ENCODE results near the gene OR7G3. TPM values are rescaled to one million over a fixed set of nuclear protein-coding genes. Genes with fewer than 3 reads are reported as not detected.

Gene OR7G3
- total and polyA plus RNA-seq, 2 experiments from 2014 or later, result not detected

GRCh38 chr19:9115307-9115813, 11.4 kb downstream of the OR7G3 start, which contains the start of gene OR7G1:
Gene OR7G1, minus strand, starts transcription at chr19:9115763. Its CDS starts 0 bp downstream, at chr19:9115763.
- no peak within 1 kb of the TSS for H3K27ac ChIP-seq
- no peaks in the 10 kb centered on the region for H3K27me3 ChIP-seq
- no peak within 1 kb of the TSS for H3K4me3 ChIP-seq
- 83% methylated on average over 2 of the region's 2 CpGs for WGBS (ENCODE audit: low lambda C conversion rate, missing lambda C conversion rate)
- H3K4me2 ChIP-seq, result no peak within 1 kb of the TSS
- H3K36me3 ChIP-seq (replicated peaks; ENCODE audit: insufficient read depth, low read depth), result no peaks in the 10 kb centered on the region
- H3K4me1 ChIP-seq (ENCODE audit: insufficient read depth), result no peaks in the 10 kb centered on the region
- no peaks in the 10 kb centered on the region for H4K20me1 ChIP-seq (ENCODE audit: insufficient read depth, poor library complexity, severe bottlenecking)
- no peak for DNase-seq (ENCODE audit: low spot score)
- H3K79me2 ChIP-seq, result no peaks in the 10 kb centered on the region
- TF ChIP-seq EZH2phosphoT487 (IDR thresholded peaks at IDR 0.05; ENCODE audit: low read depth, severe bottlenecking, unreplicated experiment) (no peak), EZH2 (IDR thresholded peaks at IDR 0.05; ENCODE audit: borderline replicate concordance) (no peak), CTCF (IDR thresholded peaks at IDR 0.05; ENCODE audit: poor library complexity) (no peak)
- H2AFZ ChIP-seq, result no peak within 1 kb of the TSS
- H3K9me3 ChIP-seq (ENCODE audit: low read depth), result no peaks in the 10 kb centered on the region
- no peaks in the 10 kb centered on the region for H3K9me2 ChIP-seq (replicated peaks; ENCODE audit: insufficient read depth)

- Histone ChIP-seq H3K4me1 (ENCODE audit: insufficient read depth) (no peaks in the 10 kb centered on the region), H4K20me1 (ENCODE audit: insufficient read depth, poor library complexity, severe bottlenecking) (no peaks in the 10 kb centered on the region), H3K27ac (no peak overlapping the region), H3K9me2 (replicated peaks; ENCODE audit: insufficient read depth) (no peaks in the 10 kb centered on the region), H3K9me3 (ENCODE audit: low read depth) (no peaks in the 10 kb centered on the region), H2AFZ (no peak overlapping the region), H3K36me3 (replicated peaks; ENCODE audit: insufficient read depth, low read depth) (no peaks in the 10 kb centered on the region), H3K27me3 (no peaks in the 10 kb centered on the region), H3K79me2 (no peaks in the 10 kb centered on the region), H3K4me3 (no peak overlapping the region), H3K4me2 (no peak overlapping the region)
- 45% methylated on average over 2 of the region's 2 CpGs for WGBS (ENCODE audit: low lambda C conversion rate, missing lambda C conversion rate)
- DNase-seq (ENCODE audit: low spot score), result no peak
- no peak for TF ChIP-seq CTCF (IDR thresholded peaks at IDR 0.05; ENCODE audit: poor library complexity)
- no peak for TF ChIP-seq EZH2phosphoT487 (IDR thresholded peaks at IDR 0.05; ENCODE audit: low read depth, severe bottlenecking, unreplicated experiment)
- no peak for TF ChIP-seq EZH2 (IDR thresholded peaks at IDR 0.05; ENCODE audit: borderline replicate concordance)
These were observed 16.8 kb downstream of the OR7G3 start for GRCh38 chr19:9109959-9110358.

- no peak for DNase-seq (ENCODE audit: low spot score)
- no peaks in the 10 kb centered on the region for H3K9me2 ChIP-seq (replicated peaks; ENCODE audit: insufficient read depth)
- no peak within 1 kb of the TSS for H3K27ac ChIP-seq
- no peak within 1 kb of the TSS for H3K4me3 ChIP-seq
- H3K27me3 ChIP-seq, result no peaks in the 10 kb centered on the region
- H3K4me2 ChIP-seq, result no peak within 1 kb of the TSS
- no peaks in the 10 kb centered on the region for H3K36me3 ChIP-seq (replicated peaks; ENCODE audit: insufficient read depth, low read depth)
- H4K20me1 ChIP-seq (ENCODE audit: insufficient read depth, poor library complexity, severe bottlenecking), result no peaks in the 10 kb centered on the region
- no peaks in the 10 kb centered on the region for H3K79me2 ChIP-seq
- no peaks in the 10 kb centered on the region for H3K9me3 ChIP-seq (ENCODE audit: low read depth)
- TF ChIP-seq EZH2 (IDR thresholded peaks at IDR 0.05; ENCODE audit: borderline replicate concordance), result no peak
- no peak for TF ChIP-seq CTCF (IDR thresholded peaks at IDR 0.05; ENCODE audit: poor library complexity)
- no peak for TF ChIP-seq EZH2phosphoT487 (IDR thresholded peaks at IDR 0.05; ENCODE audit: low read depth, severe bottlenecking, unreplicated experiment)
- WGBS (ENCODE audit: low lambda C conversion rate, missing lambda C conversion rate), result 60% methylated on average over 8 of the region's 8 CpGs
- H2AFZ ChIP-seq, result no peak within 1 kb of the TSS
- H3K4me1 ChIP-seq (ENCODE audit: insufficient read depth), result no peaks in the 10 kb centered on the region
These were observed 19.4 kb downstream of the OR7G3 start, which contains the start of gene OR7G2 for GRCh38 chr19:9107375-9107774. Gene OR7G2, minus strand, starts transcription at chr19:9107475. Its CDS starts 4,232 bp downstream, at chr19:9103243.
